NCI-H82 treated with DMSO at 0.1 percent for 48 hours (cell line): ENCODE data around the gene DONSON.

Experiments used
- DNase-seq: peaks from one replicate; lab custom pipeline; 2025; ENCODE audit not compliant: unreplicated experiment; lab: John Stamatoyannopoulos, UW

Gene DONSON

DNA sequence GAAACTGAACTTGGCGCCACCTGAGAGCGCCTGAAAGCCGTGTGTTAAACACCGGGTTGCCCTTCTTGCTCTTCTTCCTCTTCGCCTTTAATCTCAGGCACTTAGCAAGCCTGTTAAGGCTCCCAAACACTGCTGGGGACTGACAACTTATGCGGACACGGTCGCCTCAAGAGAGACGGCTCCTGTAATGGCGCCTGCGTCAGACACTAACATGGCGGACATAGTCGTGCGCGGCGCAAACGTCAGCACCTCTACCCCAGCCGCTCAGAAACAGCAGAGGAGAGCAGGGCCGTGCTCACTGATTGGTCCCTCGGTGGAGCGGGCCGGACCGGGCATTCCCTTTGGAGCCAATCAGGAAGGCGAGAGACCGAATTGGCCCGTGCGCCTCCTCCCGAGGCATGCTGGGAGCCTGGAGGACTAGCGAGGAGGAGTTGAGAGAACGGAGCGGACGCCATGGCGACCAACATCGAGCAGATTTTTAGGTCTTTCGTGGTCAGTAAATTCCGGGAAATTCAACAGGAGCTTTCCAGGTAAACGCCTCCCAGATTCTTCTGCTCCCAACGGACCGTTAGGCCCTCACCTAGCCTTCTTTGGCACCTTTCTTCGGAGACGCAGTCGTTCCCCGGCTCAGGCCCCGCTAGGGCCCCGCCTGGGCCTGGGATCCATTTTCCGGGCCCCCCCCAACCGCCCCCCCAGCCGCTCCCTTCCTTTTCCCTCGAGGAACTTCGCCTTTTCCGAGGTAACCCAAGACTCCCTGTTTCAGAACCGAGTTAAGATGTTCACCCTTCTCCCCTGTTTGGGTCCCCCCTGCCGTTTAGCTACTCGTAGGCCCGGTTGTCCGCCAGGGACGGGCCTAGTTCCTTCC lies 45.6 kb downstream of the DONSON start, which contains the start of gene SON:
SON (plus strand) TSS at position 399 of the 865 bp plus-strand sequence; CDS start at position 454, 55 bp downstream.
- peak; percentile 91 for DNase-seq

DNA sequence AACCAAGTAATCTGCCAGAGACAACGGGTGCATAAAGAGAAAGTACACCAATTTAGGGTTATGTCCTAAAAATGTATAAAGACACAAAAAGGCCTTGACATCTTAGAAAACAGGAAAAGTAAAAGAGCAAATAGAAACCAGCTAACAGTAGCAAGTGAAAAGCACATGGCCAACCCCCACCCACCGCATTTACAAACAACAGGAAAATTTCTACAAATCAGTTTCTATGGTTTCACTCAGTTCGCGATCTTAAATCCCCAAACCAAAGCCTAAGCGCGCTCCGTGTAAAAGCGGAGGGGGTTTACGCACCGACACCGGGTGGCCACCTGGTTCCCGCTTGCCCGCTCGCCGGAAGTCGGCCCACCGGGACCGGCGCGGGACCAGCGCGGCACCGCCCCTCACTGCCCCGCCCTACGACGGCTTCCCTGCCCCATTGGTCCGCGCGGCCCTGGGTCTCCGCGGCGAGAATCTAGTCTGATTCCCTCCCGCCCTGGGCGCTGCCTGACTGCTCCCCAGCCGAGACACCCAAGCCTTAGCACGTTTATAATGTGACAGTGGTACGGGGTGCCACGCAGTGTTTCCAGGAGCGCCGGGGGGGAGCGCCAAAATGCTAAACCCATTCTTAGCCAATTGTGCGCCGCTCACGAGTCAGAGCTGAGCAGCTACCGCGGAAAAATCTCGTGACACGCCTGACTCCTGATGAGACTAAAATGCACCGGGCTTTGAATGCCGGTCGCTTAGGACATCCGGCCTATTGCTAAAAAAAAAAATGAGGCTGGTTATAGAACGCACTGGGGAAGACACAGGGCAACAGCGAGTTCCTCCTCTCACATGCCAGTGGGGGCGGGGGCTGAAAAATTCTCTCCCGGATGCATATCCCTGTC lies 46.5 kb downstream of the DONSON start, which contains the start of gene GART:
GART (minus strand) TSS at position 362 of the 884 bp plus-strand sequence. CDS start 2,802 bp downstream, outside the sequence.
- DNase-seq, result peak; percentile 62

DNA sequence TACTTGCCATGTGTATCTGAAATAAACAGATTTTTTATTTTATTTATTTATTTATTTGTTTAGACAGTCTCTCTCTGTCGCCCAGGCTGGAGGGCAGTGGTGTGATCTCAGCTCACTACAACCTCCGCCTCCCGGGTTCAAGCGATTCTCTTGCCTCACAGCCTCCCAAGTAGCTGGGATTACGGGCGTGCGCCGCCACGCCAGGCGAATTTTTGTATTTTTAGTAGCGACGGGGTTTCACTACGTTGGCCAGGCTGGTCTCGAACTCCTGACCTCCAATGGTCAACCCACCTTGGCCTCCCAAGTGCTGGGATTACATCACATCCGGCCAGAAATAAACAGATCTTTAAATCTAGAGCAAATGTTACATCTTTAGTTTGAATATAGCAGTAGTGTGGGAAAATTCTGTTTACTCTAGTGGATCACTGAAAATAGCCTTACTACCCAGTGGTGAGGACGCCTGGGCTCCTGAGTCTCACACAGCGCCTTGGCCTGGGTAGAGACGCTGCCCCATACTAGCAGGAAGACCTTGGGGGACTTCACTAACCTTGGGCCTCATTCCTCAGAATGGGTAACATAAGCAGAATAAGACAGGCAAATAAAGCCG lies 47.3 kb downstream of the DONSON start:
- no peak for DNase-seq

DNA sequence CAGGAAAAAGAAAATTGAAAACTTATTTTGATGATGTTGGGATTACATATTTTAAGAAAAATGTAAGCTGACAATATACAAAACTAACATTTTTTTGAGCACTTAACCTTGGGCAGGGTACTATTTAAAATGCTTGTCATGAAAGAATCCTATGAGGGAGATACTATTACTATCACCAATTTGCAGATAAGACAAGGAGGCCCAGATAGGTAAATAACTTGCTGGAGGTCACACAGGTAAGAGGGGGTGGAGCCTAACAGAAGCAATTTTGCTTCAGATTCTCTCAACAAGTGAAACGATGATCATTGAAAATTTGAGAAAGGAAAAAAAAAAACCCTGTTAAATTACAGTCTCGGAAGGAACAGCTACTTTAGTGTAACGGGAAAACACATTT lies 47.8 kb downstream of the DONSON start:
- no peak for DNase-seq

DNA sequence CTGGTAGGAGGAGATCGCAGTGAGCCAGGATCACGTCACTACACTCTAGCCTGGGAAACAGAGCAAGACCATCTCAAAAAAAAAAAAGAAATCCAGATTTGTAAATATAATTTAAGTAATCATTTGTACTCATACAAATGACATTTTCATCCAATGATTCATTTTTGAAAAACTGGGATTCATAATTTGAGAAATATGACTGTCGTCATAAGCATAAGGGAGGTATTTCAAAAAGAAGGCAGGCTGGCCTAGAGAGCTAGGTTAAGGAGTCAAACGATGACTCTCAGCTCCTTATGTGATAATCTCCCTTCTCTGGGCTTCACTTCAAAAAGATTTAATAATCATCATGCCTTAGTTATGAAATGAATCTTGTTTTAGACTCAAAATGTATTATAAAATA lies 48.9 kb downstream of the DONSON start:
- DNase-seq, result no peak

DNA sequence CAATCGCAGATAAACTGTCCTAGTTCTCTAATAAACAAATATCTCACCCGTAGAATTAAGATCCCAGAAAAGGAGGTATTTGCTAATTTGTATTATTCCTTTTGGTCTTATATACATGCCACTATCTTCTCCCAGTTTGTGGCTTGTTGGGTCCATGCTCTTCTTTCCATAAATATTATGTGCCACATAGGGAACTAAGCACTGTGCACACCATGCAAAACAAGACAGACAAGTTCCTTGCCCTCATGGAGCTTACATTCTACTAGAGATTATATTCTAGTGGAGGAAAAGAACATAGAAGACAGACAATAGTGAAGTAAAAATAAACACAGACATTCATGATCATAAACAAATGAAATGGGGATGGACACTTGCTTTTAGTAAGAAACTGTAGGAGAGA lies 51.3 kb downstream of the DONSON start:
- DNase-seq, result no peak

DNA sequence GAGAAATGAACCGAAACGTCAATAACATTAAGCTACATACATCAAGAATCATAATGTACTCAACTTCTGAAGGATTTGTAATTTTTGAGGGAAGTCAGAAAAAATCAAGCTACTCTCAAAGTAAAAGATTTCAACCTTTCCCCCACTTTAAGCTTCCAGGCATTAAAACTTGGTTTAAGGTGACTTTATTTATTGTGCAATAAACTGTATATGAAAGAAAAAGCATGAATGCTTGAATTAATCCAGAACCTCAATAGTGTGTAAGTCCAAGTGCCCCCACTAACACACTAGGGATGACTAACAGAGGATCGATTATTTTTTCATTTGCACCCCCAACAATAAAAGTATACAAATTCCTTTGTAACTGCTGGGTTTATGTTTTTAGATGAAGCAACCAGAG lies 57.5 kb downstream of the DONSON start:
- DNase-seq, result no peak
